Vagina (tissue), 2 donors: ENCODE data around the gene TRAPPC3L. TPM values are rescaled to one million over a fixed set of nuclear protein-coding genes. Genes with fewer than 3 reads are reported as not detected.

Experiments used
- DNase-seq, 2 donors: peaks; one replicate each; pipeline ENCODE4 v3.0.0-alpha.2; 2017; ENCODE audit errors: extremely low spot score in 2 of 2
- H3K27ac ChIP-seq: fragments of 200-600 bp; sonication (generic); one replicate; pipeline ENCODE4 v1.5.1; 2019
- H3K27me3 ChIP-seq: fragments of 200-600 bp; sonication (generic); one replicate; pipeline ENCODE4 v1.5.1; 2019
- H3K36me3 ChIP-seq, 2 donors: fragments of 200-600 bp; sonication (generic); one replicate each; pipeline ENCODE4 v1.5.1; 2017 to 2019
- H3K4me1 ChIP-seq: fragments of 200-600 bp; sonication (generic); one replicate; pipeline ENCODE4 v1.5.1; 2019
- H3K4me3 ChIP-seq, 2 donors: fragments of 200-600 bp; sonication (generic); 1 replicate in 1 of 2; 2 replicates in 1 of 2; pipeline ENCODE4 v1.5.1; 2016 to 2019
- H3K9me3 ChIP-seq: fragments of 200-600 bp; sonication (generic); one replicate; pipeline ENCODE4 v1.5.1; 2019
- POLR2A ChIP-seq, 2 donors: fragments of 450-650 bp; IDR thresholded peaks; one replicate each; pipeline ENCODE4 v1.6.1; 2017; ENCODE audit warnings: antibody characterized with exemption in 2 of 2, mild to moderate bottlenecking in 2 of 2, moderate library complexity in 2 of 2
- POLR2AphosphoS5 ChIP-seq, 2 donors: sonication (generic); formaldehyde crosslinking; IDR thresholded peaks; one replicate each; pipeline ENCODE4 v1.9.0; 2017; ENCODE audit warnings: antibody characterized with exemption in 2 of 2, mild to moderate bottlenecking in 2 of 2, low read depth in 1 of 2; ENCODE audit not compliant: insufficient read depth in 1 of 2
- intact Hi-C: fragments of 100-400 bp; cut with DNase I; formaldehyde crosslinking; loops from one replicate; pipeline ENCODE4 v1.15.1; 2023
- total RNA-seq: library from RNA; depleted of rRNA; stranded (reverse); fragments of >200 nt; gene quantifications from one replicate; pipeline ENCODE4 v1.2.3, GENCODE V29; 2016
- TF ChIP-seq, protein P1 (sequence below), 3 experiments: fragments of 450-650 bp in 2 of 3; fragments of 200-600 bp in 1 of 3; sonication (generic) in 1 of 3; IDR thresholded peaks; one replicate each; pipeline ENCODE4 v1.5.1; 2017 to 2019; ENCODE audit warnings: antibody characterized with exemption in 3 of 3, mild to moderate bottlenecking in 2 of 3, moderate library complexity in 2 of 3

TRAPPC3L gene
- total RNA-seq, 1 donor from 2014 or later: not detected

DNA sequence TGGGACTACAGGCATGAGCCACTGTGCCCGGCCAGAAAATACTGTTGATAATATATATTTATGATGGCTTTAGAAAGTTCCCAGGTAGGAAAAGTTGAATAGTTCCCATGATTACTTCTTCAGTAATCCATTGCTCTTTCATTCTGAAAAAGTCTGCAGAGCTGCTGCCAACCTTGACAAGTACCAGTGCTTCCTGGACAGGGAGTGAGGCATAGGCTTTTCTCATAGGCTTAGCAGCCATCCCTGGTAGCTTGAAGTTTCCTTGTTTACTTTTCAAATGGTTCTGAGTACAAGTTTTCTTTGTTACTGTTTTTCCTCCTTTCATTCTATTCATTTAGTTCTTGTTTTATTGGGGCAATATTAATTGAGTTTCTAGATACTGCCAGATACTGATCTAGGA lies 33.7 kb upstream of the TRAPPC3L start:
- peaks cover 10% of the 10 kb centered on the region for H3K4me1 ChIP-seq
- H3K9me3 ChIP-seq: no peaks in the 10 kb centered on the region
- no peak overlapping the region for H3K4me3 ChIP-seq
- TF ChIP-seq, protein P1, sequence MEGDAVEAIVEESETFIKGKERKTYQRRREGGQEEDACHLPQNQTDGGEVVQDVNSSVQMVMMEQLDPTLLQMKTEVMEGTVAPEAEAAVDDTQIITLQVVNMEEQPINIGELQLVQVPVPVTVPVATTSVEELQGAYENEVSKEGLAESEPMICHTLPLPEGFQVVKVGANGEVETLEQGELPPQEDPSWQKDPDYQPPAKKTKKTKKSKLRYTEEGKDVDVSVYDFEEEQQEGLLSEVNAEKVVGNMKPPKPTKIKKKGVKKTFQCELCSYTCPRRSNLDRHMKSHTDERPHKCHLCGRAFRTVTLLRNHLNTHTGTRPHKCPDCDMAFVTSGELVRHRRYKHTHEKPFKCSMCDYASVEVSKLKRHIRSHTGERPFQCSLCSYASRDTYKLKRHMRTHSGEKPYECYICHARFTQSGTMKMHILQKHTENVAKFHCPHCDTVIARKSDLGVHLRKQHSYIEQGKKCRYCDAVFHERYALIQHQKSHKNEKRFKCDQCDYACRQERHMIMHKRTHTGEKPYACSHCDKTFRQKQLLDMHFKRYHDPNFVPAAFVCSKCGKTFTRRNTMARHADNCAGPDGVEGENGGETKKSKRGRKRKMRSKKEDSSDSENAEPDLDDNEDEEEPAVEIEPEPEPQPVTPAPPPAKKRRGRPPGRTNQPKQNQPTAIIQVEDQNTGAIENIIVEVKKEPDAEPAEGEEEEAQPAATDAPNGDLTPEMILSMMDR (IDR thresholded peaks at IDR 0.05): no peak
- TF ChIP-seq POLR2AphosphoS5 (IDR thresholded peaks at IDR 0.05; ENCODE audit: insufficient read depth in 1 of 2, low read depth in 1 of 2) (no peak), POLR2A (IDR thresholded peaks at IDR 0.05) (no peak)
- DNase-seq: no peak
- peaks cover 0 to 19% of the 10 kb centered on the region in 2 donors for H3K36me3 ChIP-seq
- H3K27me3 ChIP-seq: no peaks in the 10 kb centered on the region
- H3K27ac ChIP-seq: no peak overlapping the region
- intact Hi-C loops: no loop called here

DNA sequence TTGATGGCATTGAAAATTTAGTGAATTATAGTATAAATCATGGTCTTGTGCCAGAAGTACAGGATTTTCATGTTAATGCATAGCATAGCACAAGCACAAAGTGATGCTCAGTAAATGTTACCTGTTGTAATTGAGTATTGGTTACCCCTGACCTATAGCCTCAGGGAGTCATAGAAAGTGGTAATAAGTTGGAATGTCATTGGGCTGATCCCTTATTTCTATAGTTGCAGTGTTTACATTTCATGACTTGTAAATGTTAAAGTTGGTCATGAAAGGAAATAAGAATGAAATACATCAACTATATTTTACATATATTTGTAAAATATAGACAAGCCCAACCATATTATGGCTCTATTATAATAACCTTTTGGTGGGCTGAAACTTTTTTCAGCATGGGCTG lies 32.9 kb upstream of the TRAPPC3L start:
- no peak for DNase-seq
- Histone ChIP-seq H3K27ac (no peak overlapping the region), H3K4me1 (peaks cover 18% of the 10 kb centered on the region), H3K9me3 (no peaks in the 10 kb centered on the region), H3K36me3 (peaks cover 0 to 19% of the 10 kb centered on the region in 2 donors), H3K4me3 (no peak overlapping the region), H3K27me3 (no peaks in the 10 kb centered on the region)
- no peak for TF ChIP-seq POLR2A (IDR thresholded peaks at IDR 0.05)
- TF ChIP-seq POLR2AphosphoS5 (IDR thresholded peaks at IDR 0.05; ENCODE audit: insufficient read depth in 1 of 2, low read depth in 1 of 2): no peak
- TF ChIP-seq, protein P1 (IDR thresholded peaks at IDR 0.05): no peak
- intact Hi-C loops: no loop called here

DNA sequence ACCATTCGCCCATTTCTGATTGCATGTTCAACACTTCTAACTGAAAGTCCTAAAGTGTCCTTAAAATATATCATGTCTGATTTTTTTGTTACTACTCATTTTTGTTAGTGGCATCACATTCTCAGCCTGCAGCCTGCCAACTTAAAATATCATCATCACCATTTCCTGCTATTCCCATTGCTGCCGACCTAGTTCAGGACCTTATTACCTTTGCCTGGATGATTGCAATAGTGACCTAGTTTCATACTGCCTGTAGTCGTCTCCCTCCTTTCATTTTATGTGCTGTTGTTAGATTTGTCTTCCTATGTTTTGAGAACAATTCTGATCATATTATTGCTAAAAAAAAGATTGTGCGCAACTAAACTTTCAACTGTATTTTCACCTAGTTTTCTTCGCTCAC lies 32.0 kb upstream of the TRAPPC3L start:
- intact Hi-C loops: no loop called here
- H3K9me3 ChIP-seq: no peaks in the 10 kb centered on the region
- no peak for DNase-seq
- no peaks in the 10 kb centered on the region for H3K27me3 ChIP-seq
- TF ChIP-seq POLR2AphosphoS5 (IDR thresholded peaks at IDR 0.05; ENCODE audit: insufficient read depth in 1 of 2, low read depth in 1 of 2) (no peak), POLR2A (IDR thresholded peaks at IDR 0.05) (no peak)
- TF ChIP-seq, protein P1 (IDR thresholded peaks at IDR 0.05): no peak
- H3K36me3 ChIP-seq: peaks cover 0 to 19% of the 10 kb centered on the region in 2 donors
- peaks cover 26% of the 10 kb centered on the region for H3K4me1 ChIP-seq
- no peak overlapping the region for H3K4me3 ChIP-seq
- H3K27ac ChIP-seq: no peak overlapping the region

DNA sequence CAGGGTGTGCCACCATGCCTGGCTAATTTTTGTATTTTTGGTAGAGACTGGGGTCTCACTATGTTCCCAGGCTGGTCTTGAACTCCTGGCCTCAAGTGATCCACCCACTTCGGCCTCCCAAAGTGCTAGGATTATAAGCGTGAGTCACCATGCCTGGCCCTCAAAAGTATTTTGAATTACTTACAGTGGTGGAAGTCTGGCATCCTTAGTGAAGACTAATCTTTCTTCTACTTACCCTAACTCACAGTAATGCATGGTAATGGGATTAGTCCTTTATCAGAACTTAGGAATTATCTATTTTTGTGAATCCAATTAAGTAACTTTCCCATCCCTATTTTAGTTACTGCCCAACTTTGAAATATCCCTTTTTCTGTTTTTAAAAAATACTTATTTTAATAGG lies 29.7 kb upstream of the TRAPPC3L start:
- Histone ChIP-seq H3K36me3 (peaks cover 0 to 10% of the 10 kb centered on the region in 2 donors), H3K27me3 (no peaks in the 10 kb centered on the region), H3K4me1 (peaks cover 36% of the 10 kb centered on the region), H3K27ac (no peak overlapping the region), H3K4me3 (no peak overlapping the region), H3K9me3 (no peaks in the 10 kb centered on the region)
- intact Hi-C loops: no loop called here
- no peak for TF ChIP-seq POLR2AphosphoS5 (IDR thresholded peaks at IDR 0.05; ENCODE audit: insufficient read depth in 1 of 2, low read depth in 1 of 2)
- TF ChIP-seq, protein P1 (IDR thresholded peaks at IDR 0.05): no peak
- DNase-seq: no peak

DNA sequence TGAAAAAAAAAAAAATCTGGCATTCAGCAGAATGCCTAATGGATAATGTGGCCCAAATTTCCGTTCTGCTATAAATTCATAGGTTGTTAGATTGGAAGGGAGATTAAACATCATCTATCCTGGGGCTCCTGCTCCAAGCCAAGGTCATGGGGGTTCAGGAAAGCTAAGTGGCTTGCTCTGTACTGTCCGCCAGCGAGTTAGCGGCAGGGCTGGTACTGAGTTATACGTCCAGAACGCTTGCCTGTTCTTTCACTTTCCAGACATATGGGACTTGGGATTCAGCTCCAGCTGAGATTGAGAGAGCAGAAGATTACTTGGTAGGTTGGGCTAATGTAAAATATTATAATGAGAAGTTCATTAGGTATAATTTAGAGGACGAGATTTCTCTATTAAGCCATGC lies 26.7 kb upstream of the TRAPPC3L start:
- H3K4me3 ChIP-seq: peak overlapping the region; percentile 93 to 94
- DNase-seq: no peak
- H3K27ac ChIP-seq: peak overlapping the region; percentile 89
- peaks cover 35% of the 10 kb centered on the region for H3K4me1 ChIP-seq
- intact Hi-C loops: no loop called here
- no peaks in the 10 kb centered on the region for H3K27me3 ChIP-seq
- no peaks in the 10 kb centered on the region for H3K9me3 ChIP-seq
- H3K36me3 ChIP-seq: peaks cover 0 to 6% of the 10 kb centered on the region in 2 donors
- TF ChIP-seq POLR2AphosphoS5 (IDR thresholded peaks at IDR 0.05; ENCODE audit: insufficient read depth in 1 of 2, low read depth in 1 of 2): no peak
- no peak for TF ChIP-seq POLR2A (IDR thresholded peaks at IDR 0.05)
- TF ChIP-seq, protein P1 (IDR thresholded peaks at IDR 0.05): no peak
